Psoas muscle (tissue), 8 donors: ENCODE results near the gene GPR157. TPM values are rescaled to one million over a fixed set of nuclear protein-coding genes. Genes with fewer than 3 reads are reported as not detected.

ENCODE experiments used
- ATAC-seq, 4 donors: fragments of 200-7000 bp; cut with Tn5 transposase; one replicate each; pipeline ENCODE4 v1.9.1; 2020; ENCODE audit warnings: moderate library complexity in 3 of 4, mild to moderate bottlenecking in 2 of 4
- DNase-seq, 2 donors: peaks; one replicate each; pipeline ENCODE4 v3.0.0-alpha.2; 2020
- H3K27ac ChIP-seq: fragments of 200-600 bp; one replicate; pipeline ENCODE4 v1.8.0; 2022
- H3K27me3 ChIP-seq, 3 donors: fragments of 200-600 bp in 1 of 3; one replicate each; pipeline versions ENCODE4 v1.6.1 to v1.8.0; 2013 to 2022; ENCODE audit warnings: low read length in 2 of 3, mild to moderate bottlenecking in 2 of 3, moderate library complexity in 1 of 3; ENCODE audit not compliant: insufficient read depth in 3 of 3
- H3K36me3 ChIP-seq, 2 donors: fragments of 200-600 bp in 1 of 2; one replicate each; pipeline versions ENCODE4 v1.6.1 to v1.8.0; 2013 to 2022; ENCODE audit warnings: low read depth in 1 of 2, mild to moderate bottlenecking in 1 of 2, moderate library complexity in 1 of 2; ENCODE audit not compliant: insufficient read depth in 1 of 2
- H3K4me1 ChIP-seq: fragments of 200-600 bp; one replicate; pipeline ENCODE4 v1.8.0; 2022
- H3K4me3 ChIP-seq: fragments of 200-600 bp; one replicate; pipeline ENCODE4 v1.8.0; 2022; ENCODE audit warnings: mild to moderate bottlenecking
- H3K9me3 ChIP-seq: fragments of 200-600 bp; one replicate; pipeline ENCODE4 v1.8.0; 2022
- CTCF ChIP-seq: fragments of 200-600 bp; IDR thresholded peaks from one replicate; pipeline ENCODE4 v1.8.0; 2022; ENCODE audit warnings: antibody characterized with exemption
- whole genome bisulfite sequencing, 3 donors: extraction: QIAGEN DNeasy Blood & Tissue Kit; methylation state at CpG; one replicate each; pipeline versions ENCODE4 v1.1.6 to v1.1.7; 2013; 5-methylcytosine and 5-hydroxymethylcytosine counted together
- intact Hi-C, 2 donors: fragments of 100-400 bp; cut with DNase I; formaldehyde crosslinking; loops; one replicate each; pipeline versions ENCODE4 v1.11.0 to v1.14.2; 2022
- polyA plus RNA-seq, 3 donors: library from polyadenylated mRNA; stranded (reverse); fragments of 200-250 nt; gene quantifications; one replicate each; pipeline ENCODE4 v1.2.3, GENCODE V29; 2013
- total RNA-seq, 4 donors: library from RNA; stranded (reverse); fragmentation: NEBNext Ultra II Directional in 2 of 4; extraction: Animal tissue kit (Norgen Biotek cat#: 25700) in 2 of 4; gene quantifications; one replicate each; pipeline versions ENCODE4 v1.2.1 to v1.2.4, GENCODE V29; 2021 to 2023
- donor health status: healthy with polysubstance abuse.
- donor health status: DM: no; HTN: no; CAD: no; lungs with moderate emphysema.
- donor health status: Bipolar disorder and iron deficiency.
- donor health status: healthy.
- donor health status: DM: yes; HTN: yes; CAD: no.
- donor health status: DM: no; HTN: no; CAD: no.
- donor health status: DM: no; HTN: no; CAD: no.
- donor health status: DM: yes; HTN: yes; CAD: no.

The GPR157 gene
- total and polyA plus RNA-seq, 7 donors, result 11.6 to 49.5 (median 21.6) TPM

- no peak for TF ChIP-seq CTCF
- Histone ChIP-seq H3K4me3 (no peak overlapping the region), H3K36me3 (no peaks in the 10 kb centered on the region), H3K4me1 (peaks cover 15% of the 10 kb centered on the region), H3K27me3 (no peaks in the 10 kb centered on the region), H3K27ac (no peak overlapping the region), H3K9me3 (no peaks in the 10 kb centered on the region)
- 79 to 88% (median 85%) methylated on average over 3 of the region's 3 CpGs for WGBS, 3 donors
- DNase-seq, result no peak
- ATAC-seq, result no peak
- intact Hi-C loops, result no loop called here
These were observed 55.8 kb downstream of the GPR157 start for GRCh38 chr1:9073143-9073542.

- H3K4me1 ChIP-seq, result peaks cover 30% of the 10 kb centered on the region
- no peaks in the 10 kb centered on the region for H3K27me3 ChIP-seq
- no peaks in the 10 kb centered on the region for H3K36me3 ChIP-seq
- ATAC-seq (no peak), DNase-seq (no peak)
- H3K27ac ChIP-seq, result no peak overlapping the region
- intact Hi-C loops, result no loop called here
- no peak for TF ChIP-seq CTCF
- H3K9me3 ChIP-seq, result no peaks in the 10 kb centered on the region
- WGBS, 3 donors, result 95 to 98% (median 96%) methylated on average over 30 to 50 of the region's 50 CpGs
- H3K4me3 ChIP-seq, result no peak overlapping the region
These were observed 57.2 kb downstream of the GPR157 start for GRCh38 chr1:9071554-9072235.

GRCh38 chr1:9070486-9070885 lies 58.4 kb downstream of the GPR157 start:
- no peaks in the 10 kb centered on the region for H3K36me3 ChIP-seq
- no peaks in the 10 kb centered on the region for H3K9me3 ChIP-seq
- 60 to 77% (median 66%) methylated on average over 7 of the region's 7 CpGs for WGBS, 3 donors
- intact Hi-C loops, result no loop called here
- no peak for DNase-seq
- no peak for ATAC-seq
- no peak for TF ChIP-seq CTCF
- peaks cover 39% of the 10 kb centered on the region for H3K4me1 ChIP-seq
- no peaks in the 10 kb centered on the region for H3K27me3 ChIP-seq
- H3K4me3 ChIP-seq, result no peak overlapping the region
- H3K27ac ChIP-seq, result peak overlapping the region; percentile 89

- DNase-seq (peak; percentile 71 to 86), ATAC-seq (peak; percentile 89 to 91 (median 90))
- 11 to 23% (median 11%) methylated on average over 8 of the region's 8 CpGs for WGBS, 3 donors
- TF ChIP-seq CTCF, result no peak
- intact Hi-C loops, result no loop called here
- Histone ChIP-seq H3K27me3 (no peaks in the 10 kb centered on the region), H3K4me3 (peak within 1 kb of the TSS; percentile 37), H3K9me3 (no peaks in the 10 kb centered on the region), H3K36me3 (no peaks in the 10 kb centered on the region), H3K4me1 (peaks cover 49% of the 10 kb centered on the region), H3K27ac (peak within 1 kb of the TSS; percentile 89)
These were observed 59.4 kb downstream of the GPR157 start, which contains the start of gene SLC2A5 for GRCh38 chr1:9069326-9070100. Gene SLC2A5, minus strand, starts transcription at chr1:9069635. Its CDS starts 99 bp downstream, at chr1:9069536.
